SJSA1 (cell line): ENCODE measurements around the gene CLCA1. TPM values are rescaled to one million over a fixed set of nuclear protein-coding genes. Genes with fewer than 3 reads are reported as not detected.

Source experiments
- DNase-seq, 2 experiments: peaks; one replicate each; pipeline ENCODE4 v3.0.0-alpha.2; 2015 to 2020; ENCODE audit warnings: low spot score in 2 of 2, low read depth in 1 of 2
- H3K27ac ChIP-seq: fragments of 250-450 bp; sonication (Bioruptor Pico); 2 replicates; pipeline ENCODE4 v1.5.1; 2020; ENCODE audit warnings: mild to moderate bottlenecking, moderate library complexity
- H3K27me3 ChIP-seq: fragments of 250-450 bp; sonication (Bioruptor Pico); replicated peaks from 2 replicates; pipeline ENCODE4 v1.5.1; 2020; ENCODE audit warnings: mild to moderate bottlenecking, moderate library complexity
- H3K36me3 ChIP-seq: fragments of 250-450 bp; sonication (Bioruptor Pico); 2 replicates; pipeline ENCODE4 v1.5.1; 2020; ENCODE audit warnings: mild to moderate bottlenecking
- H3K4me1 ChIP-seq: fragments of 250-450 bp; sonication (Bioruptor Pico); replicated peaks from 2 replicates; pipeline ENCODE4 v1.6.1; 2021; ENCODE audit warnings: mild to moderate bottlenecking
- H3K4me3 ChIP-seq: fragments of 250-450 bp; sonication (Bioruptor Pico); 2 replicates; pipeline ENCODE4 v1.5.1; 2020; ENCODE audit warnings: mild to moderate bottlenecking
- H3K9me3 ChIP-seq: fragments of 250-450 bp; sonication (Bioruptor Pico); replicated peaks from 2 replicates; pipeline ENCODE4 v1.5.1; 2020; ENCODE audit warnings: mild to moderate bottlenecking
- total RNA-seq: library from RNA; depleted of rRNA; stranded (reverse); fragments of >200 nt; shearing (Covaris generic); gene quantifications from 2 replicates; pipeline ENCODE4 v1.2.3, GENCODE V29; 2014

CLCA1 gene
- total RNA-seq, 1 experiment from 2014 or later, result not detected

DNA sequence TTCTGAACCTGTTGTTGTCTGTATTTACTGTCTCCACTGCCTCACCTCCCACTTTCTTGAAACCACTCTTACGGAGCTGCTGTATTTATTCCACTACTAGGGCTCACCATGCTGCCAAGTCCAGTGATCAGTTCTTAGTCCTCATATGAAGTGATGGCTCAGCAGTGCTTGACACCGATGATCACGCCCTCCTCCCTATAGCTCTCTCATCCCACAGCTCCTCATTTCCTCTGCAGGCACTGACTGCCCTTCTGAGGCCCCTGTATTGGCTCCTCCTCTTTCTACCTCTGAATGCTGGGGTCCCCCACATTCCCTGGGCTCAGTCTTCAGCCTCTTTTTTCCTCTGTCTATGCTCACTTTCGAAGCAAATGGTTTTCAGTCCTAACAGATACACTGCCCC lies 3.4 kb downstream of the CLCA1 start:
- Histone ChIP-seq H3K36me3 (no peaks in the 10 kb centered on the region), H3K9me3 (no peaks in the 10 kb centered on the region), H3K4me1 (no peaks in the 10 kb centered on the region), H3K4me3 (no peak overlapping the region), H3K27ac (no peak overlapping the region), H3K27me3 (no peaks in the 10 kb centered on the region)
- DNase-seq, result no peak

DNA sequence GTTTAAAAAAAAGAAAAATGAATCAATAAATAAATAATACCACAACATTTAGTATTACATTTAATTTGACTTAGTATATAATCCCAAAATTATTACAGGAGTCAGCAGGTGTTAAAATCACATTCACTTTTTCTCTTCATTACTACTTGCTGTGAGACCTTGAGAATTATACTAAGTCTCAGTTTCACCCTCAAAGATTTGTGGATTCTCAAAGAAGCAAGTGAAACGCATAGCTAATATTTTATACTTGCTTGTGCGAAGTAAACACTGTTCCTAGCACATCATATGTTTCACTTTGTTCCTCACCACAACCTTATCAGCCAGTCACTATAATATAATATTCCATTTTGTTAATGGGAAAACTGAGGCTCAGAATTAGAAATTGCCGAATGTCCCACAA lies 4.0 kb downstream of the CLCA1 start:
- Histone ChIP-seq H3K27ac (no peak overlapping the region), H3K4me1 (no peaks in the 10 kb centered on the region), H3K27me3 (no peaks in the 10 kb centered on the region), H3K36me3 (no peaks in the 10 kb centered on the region), H3K4me3 (no peak overlapping the region), H3K9me3 (no peaks in the 10 kb centered on the region)
- DNase-seq, result no peak

- Histone ChIP-seq H3K4me1 (no peaks in the 10 kb centered on the region), H3K4me3 (no peak overlapping the region), H3K27ac (no peak overlapping the region), H3K27me3 (no peaks in the 10 kb centered on the region), H3K9me3 (no peaks in the 10 kb centered on the region), H3K36me3 (no peaks in the 10 kb centered on the region)
- no peak for DNase-seq
These were observed 8.5 kb downstream of the CLCA1 start for GRCh38 chr1:86477256-86477655.

GRCh38 chr1:86477682-86478081 lies 9.0 kb downstream of the CLCA1 start:
- H3K4me1 ChIP-seq, result no peaks in the 10 kb centered on the region
- no peak overlapping the region for H3K4me3 ChIP-seq
- no peak overlapping the region for H3K27ac ChIP-seq
- no peaks in the 10 kb centered on the region for H3K9me3 ChIP-seq
- no peaks in the 10 kb centered on the region for H3K27me3 ChIP-seq
- DNase-seq, result no peak
- H3K36me3 ChIP-seq, result no peaks in the 10 kb centered on the region

- H3K27me3 ChIP-seq, result no peaks in the 10 kb centered on the region
- H3K27ac ChIP-seq, result no peak overlapping the region
- no peak overlapping the region for H3K4me3 ChIP-seq
- no peaks in the 10 kb centered on the region for H3K36me3 ChIP-seq
- no peaks in the 10 kb centered on the region for H3K9me3 ChIP-seq
- no peak for DNase-seq
- H3K4me1 ChIP-seq, result no peaks in the 10 kb centered on the region
These were observed 9.9 kb downstream of the CLCA1 start for GRCh38 chr1:86478416-86479156.

- no peaks in the 10 kb centered on the region for H3K4me1 ChIP-seq
- no peak overlapping the region for H3K27ac ChIP-seq
- H3K9me3 ChIP-seq, result no peaks in the 10 kb centered on the region
- no peak overlapping the region for H3K4me3 ChIP-seq
- H3K27me3 ChIP-seq, result 0 out of 2 replicates have a peak, but pooled peaks cover 4% of the 10 kb centered on the region
- H3K36me3 ChIP-seq, result no peaks in the 10 kb centered on the region
- DNase-seq, result no peak
These were observed 13.2 kb downstream of the CLCA1 start for GRCh38 chr1:86481966-86482365.

DNA sequence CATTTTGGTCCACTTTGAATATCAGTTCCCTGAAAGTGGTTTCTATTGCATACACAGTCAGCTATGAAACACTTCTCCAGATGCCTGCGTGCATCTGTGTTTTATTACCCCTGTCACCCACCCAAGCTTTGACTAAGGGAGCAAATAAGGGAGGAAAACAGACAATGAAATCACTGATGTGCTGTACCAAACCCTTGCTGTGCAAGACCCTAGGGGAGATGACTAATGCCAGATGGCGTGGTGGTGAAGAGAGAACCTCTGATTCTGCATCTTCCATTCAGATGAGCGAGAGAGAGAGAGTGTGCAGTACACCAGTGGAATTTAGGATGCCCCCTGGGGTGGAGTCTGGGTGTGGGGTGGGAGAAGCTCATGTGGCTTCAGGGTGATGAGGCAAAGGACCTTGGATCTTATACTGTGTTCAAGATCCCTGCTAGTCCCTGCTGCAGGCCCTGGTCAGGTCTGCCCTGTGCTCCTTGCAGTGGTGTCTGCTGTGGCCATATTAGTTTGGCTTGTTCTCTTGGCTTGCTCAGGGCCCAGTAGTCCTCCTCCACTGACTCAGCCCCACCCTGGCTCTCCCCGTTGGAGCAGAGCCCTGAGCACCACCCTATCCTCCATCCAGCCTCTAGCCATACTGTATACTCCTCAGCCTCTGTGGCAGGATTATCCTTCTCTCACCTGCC lies 18.5 kb downstream of the CLCA1 start:
- Histone ChIP-seq H3K27ac (no peak overlapping the region), H3K4me1 (no peaks in the 10 kb centered on the region)

GRCh38 chr1:86487811-86488141 lies 19.0 kb downstream of the CLCA1 start:
- no peak for DNase-seq
- no peaks in the 10 kb centered on the region for H3K9me3 ChIP-seq
- no peaks in the 10 kb centered on the region for H3K4me1 ChIP-seq
- H3K36me3 ChIP-seq, result no peaks in the 10 kb centered on the region
- peaks cover 10% of the 10 kb centered on the region for H3K27me3 ChIP-seq
- no peak overlapping the region for H3K4me3 ChIP-seq
- no peak overlapping the region for H3K27ac ChIP-seq

More for the DNA sequence above, 18.5 kb downstream of the CLCA1 start:
- DNase-seq, result no peak
- H3K9me3 ChIP-seq, result no peaks in the 10 kb centered on the region
- no peak overlapping the region for H3K4me3 ChIP-seq
- H3K36me3 ChIP-seq, result no peaks in the 10 kb centered on the region
- peaks cover 10% of the 10 kb centered on the region for H3K27me3 ChIP-seq

DNA sequence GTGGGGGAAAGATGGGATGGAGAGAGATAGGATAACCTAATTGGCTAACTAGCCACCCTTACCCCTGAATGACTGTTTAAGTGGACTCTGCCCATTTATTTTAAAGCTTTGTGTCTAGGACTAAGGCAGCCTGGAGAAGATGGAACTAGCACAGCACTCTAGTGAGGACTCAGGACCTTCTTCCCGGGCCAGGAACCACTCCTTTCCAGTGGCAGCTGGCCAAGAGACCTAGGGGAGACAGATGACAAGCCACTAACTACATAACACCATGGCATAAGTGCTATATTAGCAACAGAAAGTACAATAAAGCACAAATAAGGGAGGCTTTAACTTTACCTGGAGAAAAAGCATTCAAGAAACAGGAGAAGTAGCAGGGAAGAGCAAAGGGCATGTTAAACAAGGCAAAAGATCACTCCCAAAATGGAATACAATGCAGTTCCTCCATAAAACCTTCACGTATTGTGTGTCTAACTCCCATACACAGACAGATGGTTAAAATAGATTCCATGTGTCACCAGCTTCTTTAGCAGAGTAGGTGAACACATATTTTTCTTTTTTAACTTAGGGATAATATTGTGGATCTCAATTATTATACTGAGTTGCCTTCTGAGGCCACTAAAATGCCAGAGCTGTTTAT lies 20.6 kb downstream of the CLCA1 start:
- Histone ChIP-seq H3K36me3 (no peaks in the 10 kb centered on the region), H3K27ac (no peak overlapping the region), H3K9me3 (no peaks in the 10 kb centered on the region), H3K4me3 (no peak overlapping the region), H3K27me3 (peaks cover 10% of the 10 kb centered on the region), H3K4me1 (no peaks in the 10 kb centered on the region)
- DNase-seq, result no peak

DNA sequence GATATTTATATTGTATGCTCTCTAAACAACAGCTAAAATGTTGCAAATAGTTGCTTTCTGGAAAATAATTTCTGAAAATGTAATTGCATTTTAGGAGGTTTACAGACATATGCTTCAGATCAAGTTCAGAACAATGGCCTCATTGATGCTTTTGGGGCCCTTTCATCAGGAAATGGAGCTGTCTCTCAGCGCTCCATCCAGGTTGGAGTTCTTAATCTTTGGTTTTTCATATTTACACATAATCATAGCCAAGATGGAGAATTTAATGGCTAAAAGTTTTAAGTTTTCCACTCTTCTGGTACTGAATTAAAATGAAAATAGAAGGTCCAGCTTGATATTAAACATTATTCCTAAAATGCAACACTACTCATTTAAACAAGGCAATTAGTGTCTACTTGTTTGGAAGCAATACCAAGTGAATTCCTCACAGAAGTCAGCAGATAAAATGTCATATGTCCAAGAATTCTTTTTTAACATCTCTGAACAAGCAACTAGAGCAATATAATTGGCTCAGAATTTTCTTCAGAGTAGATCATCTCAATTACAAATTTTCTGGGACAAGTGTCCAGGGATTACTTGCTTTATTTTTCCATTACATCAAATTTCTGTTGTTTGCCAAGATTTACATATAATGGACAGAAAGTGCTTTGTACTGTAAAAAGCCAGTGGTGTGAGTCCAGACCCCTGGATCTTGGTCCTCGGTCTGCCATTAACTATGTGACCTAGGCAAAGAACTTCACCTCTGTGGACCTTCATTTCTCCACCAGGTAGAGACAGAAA lies 22.6 kb downstream of the CLCA1 start:
- no peak for DNase-seq
- no peak overlapping the region for H3K4me3 ChIP-seq
- no peak overlapping the region for H3K27ac ChIP-seq
- H3K27me3 ChIP-seq, result peaks cover 6% of the 10 kb centered on the region
- no peaks in the 10 kb centered on the region for H3K9me3 ChIP-seq
- no peaks in the 10 kb centered on the region for H3K36me3 ChIP-seq
- H3K4me1 ChIP-seq, result no peaks in the 10 kb centered on the region

GRCh38 chr1:86498281-86498680 lies 29.6 kb downstream of the CLCA1 start:
- Histone ChIP-seq H3K4me3 (no peak overlapping the region), H3K36me3 (no peaks in the 10 kb centered on the region), H3K4me1 (no peaks in the 10 kb centered on the region), H3K9me3 (no peaks in the 10 kb centered on the region), H3K27me3 (0 out of 2 replicates have a peak, but pooled peaks cover 4% of the 10 kb centered on the region), H3K27ac (no peak overlapping the region)
- no peak for DNase-seq

GRCh38 chr1:86499987-86500593 lies 31.4 kb downstream of the CLCA1 start:
- 0 out of 2 replicates have a peak, but pooled peaks cover 4% of the 10 kb centered on the region for H3K27me3 ChIP-seq
- no peaks in the 10 kb centered on the region for H3K4me1 ChIP-seq
- no peak overlapping the region for H3K4me3 ChIP-seq
- no peaks in the 10 kb centered on the region for H3K9me3 ChIP-seq
- no peak overlapping the region for H3K27ac ChIP-seq
- no peaks in the 10 kb centered on the region for H3K36me3 ChIP-seq
- no peak for DNase-seq

DNA sequence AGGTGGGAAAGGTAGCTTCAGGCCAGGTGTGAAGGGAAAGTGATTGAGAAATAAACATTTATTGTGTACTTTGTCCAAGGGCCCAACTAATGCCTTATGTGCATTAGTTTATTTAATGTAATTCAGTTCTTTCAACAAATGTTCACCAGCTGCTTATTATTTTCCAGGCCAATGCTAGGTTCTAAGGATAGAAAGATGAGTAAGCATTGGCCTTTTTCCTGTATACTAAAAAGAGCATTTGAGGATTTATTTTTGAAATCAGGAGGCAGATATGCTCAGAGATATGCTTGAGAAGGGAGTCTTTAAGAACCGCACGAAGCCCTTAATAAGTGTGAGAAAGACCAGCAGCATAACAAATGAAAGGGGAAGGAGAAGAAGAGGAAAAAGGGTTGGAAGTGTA lies 32.0 kb downstream of the CLCA1 start:
- Histone ChIP-seq H3K4me3 (no peak overlapping the region), H3K27ac (no peak overlapping the region), H3K36me3 (no peaks in the 10 kb centered on the region), H3K27me3 (0 out of 2 replicates have a peak, but pooled peaks cover 4% of the 10 kb centered on the region), H3K4me1 (no peaks in the 10 kb centered on the region), H3K9me3 (no peaks in the 10 kb centered on the region)
- DNase-seq, result no peak
